HepG2 (cell line): Measurements from ENCODE around the gene GRB7. TPM values are rescaled to one million over a fixed set of nuclear protein-coding genes. Genes with fewer than 3 reads are reported as not detected.

Experiments
- DNMT3B ChIP-seq: conservative IDR thresholded peaks from 2 replicates; pipeline ENCODE4 v1.6.1; 2016; ENCODE audit warnings: missing biosample characterization, control low read depth
- IRF2 ChIP-seq: IDR thresholded peaks from 2 replicates; pipeline ENCODE4 v1.6.1; 2018; ENCODE audit warnings: missing genetic modification reagents, missing compliant biosample characterization
- KMT2B ChIP-seq: IDR thresholded peaks from 2 replicates; pipeline ENCODE4 v1.6.1; 2016; ENCODE audit warnings: missing genetic modification reagents, missing compliant biosample characterization
- MTF1 ChIP-seq: sonication (generic); formaldehyde crosslinking; IDR thresholded peaks from 2 replicates; pipeline ENCODE4 v1.5.0; 2020; ENCODE audit warnings: missing genetic modification reagents
- RARA ChIP-seq: IDR thresholded peaks from 2 replicates; pipeline ENCODE4 v1.6.1; 2016; ENCODE audit warnings: missing genetic modification reagents, missing compliant biosample characterization
- SAFB2 ChIP-seq: sonication (generic); formaldehyde crosslinking; IDR thresholded peaks from 2 replicates; pipeline ENCODE4 v1.5.1; 2020; ENCODE audit warnings: missing genetic modification reagents, low read depth, mild to moderate bottlenecking, borderline replicate concordance
- SMAD9 ChIP-seq: sonication (generic); formaldehyde crosslinking; IDR thresholded peaks from 2 replicates; pipeline ENCODE4 v1.5.1; 2020; ENCODE audit warnings: mild to moderate bottlenecking, missing genetic modification reagents
- SRF ChIP-seq: IDR thresholded peaks from 2 replicates; pipeline ENCODE4 v1.6.1; 2011; ENCODE audit warnings: mild to moderate bottlenecking, low read depth, low read length, moderate library complexity
- TEAD3 ChIP-seq: optimal IDR thresholded peaks from 2 replicates; pipeline ENCODE3; 2016; ENCODE audit warnings: borderline replicate concordance
- WIZ ChIP-seq: sonication (generic); formaldehyde crosslinking; IDR thresholded peaks from 2 replicates; pipeline ENCODE4 v1.5.1; 2020; ENCODE audit warnings: mild to moderate bottlenecking, missing genetic modification reagents
- ZNF232 ChIP-seq: sonication (generic); formaldehyde crosslinking; IDR thresholded peaks from 2 replicates; pipeline ENCODE4 v1.4.0; 2020; ENCODE audit warnings: missing genetic modification reagents, borderline replicate concordance
- ZNF260 ChIP-seq: sonication (generic); formaldehyde crosslinking; IDR thresholded peaks from 2 replicates; pipeline ENCODE4 v1.4.0; 2020; ENCODE audit warnings: missing genetic modification reagents, low read depth, mild to moderate bottlenecking, borderline replicate concordance
- ZNF674 ChIP-seq: sonication (generic); formaldehyde crosslinking; IDR thresholded peaks from 2 replicates; pipeline ENCODE4 v1.5.0; 2020; ENCODE audit warnings: low read depth, mild to moderate bottlenecking, missing genetic modification reagents
- ZSCAN9 ChIP-seq: IDR thresholded peaks from 2 replicates; pipeline ENCODE4 v1.6.1; 2016; ENCODE audit warnings: borderline replicate concordance
- polyA plus RNA-seq, 8 experiments: library from polyadenylated mRNA; depleted of rRNA in 3 of 8; stranded (reverse) in 7 of 8; unstranded in 1 of 8; fragments of >200 nt; fragmentation: Illumina TruSeq in 4 of 8; extraction: Trizol in 4 of 8; gene quantifications; 2 replicates each; pipeline versions ENCODE4 v1.2.1 to v1.2.3, GENCODE V29; 2011 to 2016; ENCODE audit warnings: low read depth in 4 of 8, missing spikeins in 1 of 8, mixed read lengths in 1 of 8; ENCODE audit not compliant: insufficient read depth in 1 of 8
- total RNA-seq, 5 experiments: library from RNA; depleted of rRNA; stranded (reverse); fragments of >200 nt; fragmentation: Illumina TruSeq; extraction: Trizol; gene quantifications; 2 replicates each; pipeline ENCODE4 v1.2.3, GENCODE V29; 2016; ENCODE audit warnings: low read depth in 1 of 5
- TF ChIP-seq, protein P1 (sequence below): sonication (generic); formaldehyde crosslinking; IDR thresholded peaks from 2 replicates; pipeline ENCODE4 v1.5.1; 2020; ENCODE audit warnings: mild to moderate bottlenecking, moderate library complexity, missing genetic modification reagents
- TF ChIP-seq, protein P2 (sequence below): sonication (generic); formaldehyde crosslinking; IDR thresholded peaks from 2 replicates; pipeline ENCODE4 v1.4.0; 2020; ENCODE audit warnings: missing genetic modification reagents
- TF ChIP-seq, protein P3 (sequence below): IDR thresholded peaks from 2 replicates; pipeline ENCODE4 v1.6.1; 2012; ENCODE audit warnings: low read length, improper control_type of control experiment
- TF ChIP-seq, protein P4 (sequence below): fragments of 450-650 bp; IDR thresholded peaks from 2 replicates; pipeline ENCODE4 v1.6.1; 2017
- TF ChIP-seq, protein P5 (sequence below): sonication (generic); formaldehyde crosslinking; IDR thresholded peaks from 2 replicates; pipeline ENCODE4 v1.5.0; 2020; ENCODE audit warnings: mild to moderate bottlenecking, missing genetic modification reagents

The GRB7 gene
- total and polyA plus RNA-seq, 2 of the 13 experiments (the other 11 are each of a cell fraction or from before 2014, with no cell fraction given), result 60.2 to 77.7 TPM

DNA sequence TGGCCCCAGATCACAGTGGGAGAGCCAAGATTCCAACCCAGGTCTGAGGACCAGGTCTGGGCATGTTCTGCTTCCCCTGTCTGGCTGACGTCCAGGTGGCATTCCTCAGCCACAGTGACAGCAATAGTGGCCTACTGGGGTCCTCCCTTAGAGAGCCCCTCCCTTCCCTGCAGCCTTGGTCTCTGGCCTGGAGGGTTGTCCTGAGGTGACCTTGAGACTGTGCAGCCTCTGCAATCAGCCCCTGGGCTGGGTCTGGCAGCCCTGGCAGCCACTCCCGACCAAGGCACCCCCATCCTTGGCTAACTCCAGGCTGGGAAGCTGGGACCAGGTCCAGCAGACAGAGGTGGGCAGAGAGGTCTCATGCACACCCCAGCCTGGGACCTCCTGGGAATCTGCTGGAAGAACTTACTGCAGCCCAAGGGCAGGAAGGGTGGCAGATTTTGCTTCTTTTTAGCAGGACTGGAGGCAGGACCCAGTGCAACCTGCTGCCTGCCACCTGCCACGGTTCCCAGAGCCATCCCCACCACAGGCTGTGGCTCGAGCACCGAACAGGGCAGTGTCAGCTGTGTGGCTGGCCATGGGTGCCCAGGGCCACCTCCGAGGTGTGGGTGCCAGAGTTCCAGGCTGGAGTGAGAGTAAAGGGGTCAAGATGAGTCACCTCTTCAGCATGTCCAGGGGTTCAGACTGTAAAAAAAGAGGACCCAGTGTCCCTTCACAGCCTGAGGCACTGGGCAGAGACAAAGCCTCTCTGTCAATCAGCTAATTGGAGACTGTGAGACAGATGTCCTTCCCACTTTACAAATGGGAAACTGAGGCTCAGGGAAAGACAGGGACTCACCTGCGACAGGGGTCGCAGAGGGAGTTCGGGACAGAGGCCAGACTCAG is 12.6 kb downstream of the GRB7 start (continued):
- TF ChIP-seq, protein P1, sequence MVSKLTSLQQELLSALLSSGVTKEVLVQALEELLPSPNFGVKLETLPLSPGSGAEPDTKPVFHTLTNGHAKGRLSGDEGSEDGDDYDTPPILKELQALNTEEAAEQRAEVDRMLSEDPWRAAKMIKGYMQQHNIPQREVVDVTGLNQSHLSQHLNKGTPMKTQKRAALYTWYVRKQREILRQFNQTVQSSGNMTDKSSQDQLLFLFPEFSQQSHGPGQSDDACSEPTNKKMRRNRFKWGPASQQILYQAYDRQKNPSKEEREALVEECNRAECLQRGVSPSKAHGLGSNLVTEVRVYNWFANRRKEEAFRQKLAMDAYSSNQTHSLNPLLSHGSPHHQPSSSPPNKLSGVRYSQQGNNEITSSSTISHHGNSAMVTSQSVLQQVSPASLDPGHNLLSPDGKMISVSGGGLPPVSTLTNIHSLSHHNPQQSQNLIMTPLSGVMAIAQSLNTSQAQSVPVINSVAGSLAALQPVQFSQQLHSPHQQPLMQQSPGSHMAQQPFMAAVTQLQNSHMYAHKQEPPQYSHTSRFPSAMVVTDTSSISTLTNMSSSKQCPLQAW (CRISPR knock-in tag), result peak; percentile 94
- TF ChIP-seq KMT2B (no peak), RARA (CRISPR knock-in tag) (peak; percentile 65), ZNF260 (peak; percentile 77; the same call in 1 of the 2 replicates), SAFB2 (peak; percentile 46), WIZ (CRISPR knock-in tag) (no peak), ZSCAN9 (CRISPR knock-in tag) (no peak), ZNF232 (CRISPR knock-in tag) (no peak), MTF1 (no peak), IRF2 (no peak), TEAD3 (peak; percentile 83), SRF (no peak), ZNF674 (CRISPR knock-in tag) (0 out of 2 replicates have a peak, but pooled peaks have one; percentile 67), DNMT3B (CRISPR knock-in tag) (no peak), SMAD9 (CRISPR knock-in tag) (no peak)
- TF ChIP-seq, protein P2, sequence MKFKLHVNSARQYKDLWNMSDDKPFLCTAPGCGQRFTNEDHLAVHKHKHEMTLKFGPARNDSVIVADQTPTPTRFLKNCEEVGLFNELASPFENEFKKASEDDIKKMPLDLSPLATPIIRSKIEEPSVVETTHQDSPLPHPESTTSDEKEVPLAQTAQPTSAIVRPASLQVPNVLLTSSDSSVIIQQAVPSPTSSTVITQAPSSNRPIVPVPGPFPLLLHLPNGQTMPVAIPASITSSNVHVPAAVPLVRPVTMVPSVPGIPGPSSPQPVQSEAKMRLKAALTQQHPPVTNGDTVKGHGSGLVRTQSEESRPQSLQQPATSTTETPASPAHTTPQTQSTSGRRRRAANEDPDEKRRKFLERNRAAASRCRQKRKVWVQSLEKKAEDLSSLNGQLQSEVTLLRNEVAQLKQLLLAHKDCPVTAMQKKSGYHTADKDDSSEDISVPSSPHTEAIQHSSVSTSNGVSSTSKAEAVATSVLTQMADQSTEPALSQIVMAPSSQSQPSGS (CRISPR knock-in tag), result peak; percentile 17; the same call in 1 of the 2 replicates
- TF ChIP-seq, protein P3, sequence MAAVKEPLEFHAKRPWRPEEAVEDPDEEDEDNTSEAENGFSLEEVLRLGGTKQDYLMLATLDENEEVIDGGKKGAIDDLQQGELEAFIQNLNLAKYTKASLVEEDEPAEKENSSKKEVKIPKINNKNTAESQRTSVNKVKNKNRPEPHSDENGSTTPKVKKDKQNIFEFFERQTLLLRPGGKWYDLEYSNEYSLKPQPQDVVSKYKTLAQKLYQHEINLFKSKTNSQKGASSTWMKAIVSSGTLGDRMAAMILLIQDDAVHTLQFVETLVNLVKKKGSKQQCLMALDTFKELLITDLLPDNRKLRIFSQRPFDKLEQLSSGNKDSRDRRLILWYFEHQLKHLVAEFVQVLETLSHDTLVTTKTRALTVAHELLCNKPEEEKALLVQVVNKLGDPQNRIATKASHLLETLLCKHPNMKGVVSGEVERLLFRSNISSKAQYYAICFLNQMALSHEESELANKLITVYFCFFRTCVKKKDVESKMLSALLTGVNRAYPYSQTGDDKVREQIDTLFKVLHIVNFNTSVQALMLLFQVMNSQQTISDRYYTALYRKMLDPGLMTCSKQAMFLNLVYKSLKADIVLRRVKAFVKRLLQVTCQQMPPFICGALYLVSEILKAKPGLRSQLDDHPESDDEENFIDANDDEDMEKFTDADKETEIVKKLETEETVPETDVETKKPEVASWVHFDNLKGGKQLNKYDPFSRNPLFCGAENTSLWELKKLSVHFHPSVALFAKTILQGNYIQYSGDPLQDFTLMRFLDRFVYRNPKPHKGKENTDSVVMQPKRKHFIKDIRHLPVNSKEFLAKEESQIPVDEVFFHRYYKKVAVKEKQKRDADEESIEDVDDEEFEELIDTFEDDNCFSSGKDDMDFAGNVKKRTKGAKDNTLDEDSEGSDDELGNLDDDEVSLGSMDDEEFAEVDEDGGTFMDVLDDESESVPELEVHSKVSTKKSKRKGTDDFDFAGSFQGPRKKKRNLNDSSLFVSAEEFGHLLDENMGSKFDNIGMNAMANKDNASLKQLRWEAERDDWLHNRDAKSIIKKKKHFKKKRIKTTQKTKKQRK, result no peak
- TF ChIP-seq, protein P4, sequence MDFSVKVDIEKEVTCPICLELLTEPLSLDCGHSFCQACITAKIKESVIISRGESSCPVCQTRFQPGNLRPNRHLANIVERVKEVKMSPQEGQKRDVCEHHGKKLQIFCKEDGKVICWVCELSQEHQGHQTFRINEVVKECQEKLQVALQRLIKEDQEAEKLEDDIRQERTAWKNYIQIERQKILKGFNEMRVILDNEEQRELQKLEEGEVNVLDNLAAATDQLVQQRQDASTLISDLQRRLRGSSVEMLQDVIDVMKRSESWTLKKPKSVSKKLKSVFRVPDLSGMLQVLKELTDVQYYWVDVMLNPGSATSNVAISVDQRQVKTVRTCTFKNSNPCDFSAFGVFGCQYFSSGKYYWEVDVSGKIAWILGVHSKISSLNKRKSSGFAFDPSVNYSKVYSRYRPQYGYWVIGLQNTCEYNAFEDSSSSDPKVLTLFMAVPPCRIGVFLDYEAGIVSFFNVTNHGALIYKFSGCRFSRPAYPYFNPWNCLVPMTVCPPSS, result no peak
- TF ChIP-seq, protein P5, sequence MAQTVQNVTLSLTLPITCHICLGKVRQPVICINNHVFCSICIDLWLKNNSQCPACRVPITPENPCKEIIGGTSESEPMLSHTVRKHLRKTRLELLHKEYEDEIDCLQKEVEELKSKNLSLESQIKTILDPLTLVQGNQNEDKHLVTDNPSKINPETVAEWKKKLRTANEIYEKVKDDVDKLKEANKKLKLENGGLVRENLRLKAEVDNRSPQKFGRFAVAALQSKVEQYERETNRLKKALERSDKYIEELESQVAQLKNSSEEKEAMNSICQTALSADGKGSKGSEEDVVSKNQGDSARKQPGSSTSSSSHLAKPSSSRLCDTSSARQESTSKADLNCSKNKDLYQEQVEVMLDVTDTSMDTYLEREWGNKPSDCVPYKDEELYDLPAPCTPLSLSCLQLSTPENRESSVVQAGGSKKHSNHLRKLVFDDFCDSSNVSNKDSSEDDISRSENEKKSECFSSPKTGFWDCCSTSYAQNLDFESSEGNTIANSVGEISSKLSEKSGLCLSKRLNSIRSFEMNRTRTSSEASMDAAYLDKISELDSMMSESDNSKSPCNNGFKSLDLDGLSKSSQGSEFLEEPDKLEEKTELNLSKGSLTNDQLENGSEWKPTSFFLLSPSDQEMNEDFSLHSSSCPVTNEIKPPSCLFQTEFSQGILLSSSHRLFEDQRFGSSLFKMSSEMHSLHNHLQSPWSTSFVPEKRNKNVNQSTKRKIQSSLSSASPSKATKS (CRISPR knock-in tag), result no peak
